Cardiac atrium fibroblast (primary cell): ENCODE data around the gene IGSF8. TPM values are rescaled to one million over a fixed set of nuclear protein-coding genes. Genes with fewer than 3 reads are reported as not detected.

Experiments
- total RNA-seq: library from RNA; depleted of rRNA; stranded (reverse); fragments of >200 nt; gene quantifications from 2 replicates; pipeline ENCODE4 v1.2.3, GENCODE V29; 2015

Gene IGSF8
- 18.1 and 23.2 TPM in 2 replicates for total RNA-seq

GRCh38 chr1:160097911-160098851 is at the start of gene IGSF8:
Gene IGSF8, minus strand, starts transcription at chr1:160098619. Its CDS starts 147 bp downstream, at chr1:160098472.

GRCh38 chr1:160115545-160116282 is 17.3 kb upstream of the IGSF8 start, which contains the start of gene ATP1A2:
Gene ATP1A2, plus strand, starts transcription at chr1:160115759. Its CDS starts 103 bp downstream, at chr1:160115862.

GRCh38 chr1:160081261-160081936 is 17.0 kb downstream of the IGSF8 start, which contains the start of gene KCNJ9:
Gene KCNJ9, plus strand, starts transcription at chr1:160081538. Its CDS starts 2,493 bp downstream, at chr1:160084031.

GRCh38 chr1:160069460-160070231 is 28.8 kb downstream of the IGSF8 start, which contains the start of gene KCNJ10:
Gene KCNJ10, minus strand, starts transcription at chr1:160070160. Its CDS starts 27,628 bp downstream, at chr1:160042532.

Other genes with a start within 250 kb of the IGSF8 start
- not detected in 2 replicates for gene VSIG8, start 236.0 kb downstream of the IGSF8 start, total RNA-seq
- not detected in 2 replicates for gene CFAP45, start 198.5 kb downstream of the IGSF8 start, total RNA-seq
- gene TAGLN2, start 173.1 kb downstream of the IGSF8 start, total RNA-seq = 446 and 509 TPM in 2 replicates
- 0.16 TPM in 1 of 2 replicates, not detected in the other for gene IGSF9, start 153.0 kb downstream of the IGSF8 start, total RNA-seq
- not detected in 2 replicates for gene SLAMF9, start 144.4 kb downstream of the IGSF8 start, total RNA-seq
- 1.4 and 3.1 TPM in 2 replicates for gene PIGM, start 66.6 kb downstream of the IGSF8 start, total RNA-seq
- gene KCNJ10, start 28.5 kb downstream of the IGSF8 start, total RNA-seq = not detected in 2 replicates
- not detected in 2 replicates for gene KCNJ9, start 17.1 kb downstream of the IGSF8 start, total RNA-seq
- 1.3 TPM in 1 of 2 replicates, not detected in the other for gene ATP1A2, start 17.1 kb upstream of the IGSF8 start, total RNA-seq
- not detected in 2 replicates for gene ATP1A4, start 53.0 kb upstream of the IGSF8 start, total RNA-seq
- gene CASQ1, start 92.0 kb upstream of the IGSF8 start, total RNA-seq = not detected in 2 replicates
- gene PEA15, start 106.8 kb upstream of the IGSF8 start, total RNA-seq = 75.5 and 135 TPM in 2 replicates
- 36.3 and 47.3 TPM in 2 replicates for gene DCAF8, start 163.9 kb upstream of the IGSF8 start, total RNA-seq
- 39.0 and 41.8 TPM in 2 replicates for gene PEX19, start 186.5 kb upstream of the IGSF8 start, total RNA-seq
- gene COPA, start 244.6 kb upstream of the IGSF8 start, total RNA-seq = 203 and 248 TPM in 2 replicates
- gene NCSTN, start 244.8 kb upstream of the IGSF8 start, total RNA-seq = 105 and 123 TPM in 2 replicates